ENCODE measurements around the gene MAN2A1. TPM values are rescaled to one million over a fixed set of nuclear protein-coding genes. Genes with fewer than 3 reads are reported as not detected.
A peak's percentile ranks its signal among the peaks of the same experiment; 100 is the strongest.

Gene MAN2A1
- total and polyA plus RNA-seq, 2 experiments from 2014 or later, result 20.8 to 54.6 TPM

GRCh38 chr5:109688970-109689739, 572 bp upstream of the MAN2A1 start:
- H3K27me3 ChIP-seq (replicated peaks; ENCODE audit: insufficient read depth), result no peaks in the 10 kb centered on the region
- H3K9me3 ChIP-seq (ENCODE audit: low read depth), result no peaks in the 10 kb centered on the region
- peak overlapping the region; percentile 95 for H2AFZ ChIP-seq
- H3K4me3 ChIP-seq, result peak overlapping the region; percentile 91
- H3K36me3 ChIP-seq (ENCODE audit: low read depth), result no peaks in the 10 kb centered on the region
- peak overlapping the region; percentile 84 for H3K9ac ChIP-seq
- H3F3A ChIP-seq (ENCODE audit: insufficient read depth), result peaks cover 18% of the 10 kb centered on the region; the same call in 1 of the 2 replicates
- TF ChIP-seq EZH2phosphoT487 (IDR thresholded peaks at IDR 0.05; ENCODE audit: insufficient read depth, low read depth), result no peak
- no peak for TF ChIP-seq EZH2 (IDR thresholded peaks at IDR 0.05; ENCODE audit: insufficient read depth, poor library complexity, severe bottlenecking)
- in situ Hi-C loops (cut with MboI), result no loop called here
- H3K27ac ChIP-seq, result peak overlapping the region; percentile 85
- H3K4me2 ChIP-seq (ENCODE audit: unreplicated experiment), result peak overlapping the region; percentile 97
- WGBS, 2 experiments (ENCODE audit: low coverage in 1 of 2, low lambda C conversion rate in 2 of 2, missing lambda C conversion rate in 2 of 2), result 1 to 2% methylated on average over 33 to 41 of the region's 68 CpGs
- H3K4me1 ChIP-seq (ENCODE audit: insufficient read depth), result peaks cover 24% of the 10 kb centered on the region
- H3K9me2 ChIP-seq (ENCODE audit: insufficient read depth), result no peaks in the 10 kb centered on the region
- peak; percentile 96 for DNase-seq
- H3K79me2 ChIP-seq (ENCODE audit: insufficient read depth), result peaks cover 39% of the 10 kb centered on the region
- H4K20me1 ChIP-seq (ENCODE audit: insufficient read depth), result no peaks in the 10 kb centered on the region

GRCh38 chr5:109690242-109690974, 681 bp downstream of the MAN2A1 start:
- Histone ChIP-seq H3K4me1 (ENCODE audit: insufficient read depth) (peaks cover 36% of the 10 kb centered on the region), H3K27me3 (replicated peaks; ENCODE audit: insufficient read depth) (no peaks in the 10 kb centered on the region), H3K4me3 (peak overlapping the region; percentile 91), H3K9me2 (ENCODE audit: insufficient read depth) (no peaks in the 10 kb centered on the region), H2AFZ (peak overlapping the region; percentile 95), H3K9me3 (ENCODE audit: low read depth) (no peaks in the 10 kb centered on the region), H3F3A (ENCODE audit: insufficient read depth) (peaks cover 31% of the 10 kb centered on the region), H3K4me2 (ENCODE audit: unreplicated experiment) (peak overlapping the region; percentile 97), H4K20me1 (ENCODE audit: insufficient read depth) (no peaks in the 10 kb centered on the region), H3K36me3 (ENCODE audit: low read depth) (no peaks in the 10 kb centered on the region), H3K79me2 (ENCODE audit: insufficient read depth) (peaks cover 52% of the 10 kb centered on the region), H3K27ac (peak overlapping the region; percentile 85), H3K9ac (peak overlapping the region; percentile 84)
- TF ChIP-seq EZH2phosphoT487 (IDR thresholded peaks at IDR 0.05; ENCODE audit: insufficient read depth, low read depth) (no peak), EZH2 (IDR thresholded peaks at IDR 0.05; ENCODE audit: insufficient read depth, poor library complexity, severe bottlenecking) (no peak)
- WGBS, 2 experiments (ENCODE audit: low coverage in 1 of 2, low lambda C conversion rate in 2 of 2, missing lambda C conversion rate in 2 of 2), result 1% methylated on average over 54 of the region's 71 CpGs
- in situ Hi-C loops (cut with MboI), result no loop called here
- DNase-seq, result peak; percentile 72

GRCh38 chr5:109690975-109691574, 1.3 kb downstream of the MAN2A1 start:
- peak; percentile 92 for DNase-seq
- Histone ChIP-seq H3K27ac (peak overlapping the region; percentile 85), H3K9me2 (ENCODE audit: insufficient read depth) (no peaks in the 10 kb centered on the region), H3K36me3 (ENCODE audit: low read depth) (no peaks in the 10 kb centered on the region), H3K4me1 (ENCODE audit: insufficient read depth) (peaks cover 36% of the 10 kb centered on the region), H3F3A (ENCODE audit: insufficient read depth) (peaks cover 33% of the 10 kb centered on the region), H2AFZ (peak overlapping the region; percentile 95), H3K9me3 (ENCODE audit: low read depth) (no peaks in the 10 kb centered on the region), H3K4me2 (ENCODE audit: unreplicated experiment) (peak overlapping the region; percentile 97), H3K4me3 (peak overlapping the region; percentile 91), H3K27me3 (replicated peaks; ENCODE audit: insufficient read depth) (no peaks in the 10 kb centered on the region), H3K9ac (peak overlapping the region; percentile 84), H4K20me1 (ENCODE audit: insufficient read depth) (no peaks in the 10 kb centered on the region), H3K79me2 (ENCODE audit: insufficient read depth) (peaks cover 58% of the 10 kb centered on the region)
- in situ Hi-C loops (cut with MboI), result no loop called here
- 0 to 1% methylated on average over 26 of the region's 26 CpGs for WGBS, 2 experiments (ENCODE audit: low coverage in 1 of 2, low lambda C conversion rate in 2 of 2, missing lambda C conversion rate in 2 of 2)
- TF ChIP-seq EZH2 (IDR thresholded peaks at IDR 0.05; ENCODE audit: insufficient read depth, poor library complexity, severe bottlenecking) (no peak), EZH2phosphoT487 (IDR thresholded peaks at IDR 0.05; ENCODE audit: insufficient read depth, low read depth) (no peak)

GRCh38 chr5:109691996-109692395, 2.3 kb downstream of the MAN2A1 start:
- Histone ChIP-seq H3K79me2 (ENCODE audit: insufficient read depth) (peaks cover 68% of the 10 kb centered on the region), H3K36me3 (ENCODE audit: low read depth) (no peaks in the 10 kb centered on the region), H3K27ac (peak overlapping the region; percentile 20), H3K4me2 (ENCODE audit: unreplicated experiment) (peak overlapping the region; percentile 97), H3K4me3 (peak overlapping the region; percentile 91), H3K27me3 (replicated peaks; ENCODE audit: insufficient read depth) (no peaks in the 10 kb centered on the region), H2AFZ (peak overlapping the region; percentile 95; the same call in 1 of the 2 replicates), H3K9ac (peak overlapping the region; percentile 84), H3K9me2 (ENCODE audit: insufficient read depth) (no peaks in the 10 kb centered on the region), H3K4me1 (ENCODE audit: insufficient read depth) (peaks cover 36% of the 10 kb centered on the region), H3F3A (ENCODE audit: insufficient read depth) (peaks cover 33% of the 10 kb centered on the region), H4K20me1 (ENCODE audit: insufficient read depth) (no peaks in the 10 kb centered on the region), H3K9me3 (ENCODE audit: low read depth) (no peaks in the 10 kb centered on the region)
- no peak for TF ChIP-seq EZH2phosphoT487 (IDR thresholded peaks at IDR 0.05; ENCODE audit: insufficient read depth, low read depth)
- no peak for TF ChIP-seq EZH2 (IDR thresholded peaks at IDR 0.05; ENCODE audit: insufficient read depth, poor library complexity, severe bottlenecking)
- 28 to 45% methylated on average over 1 of the region's 1 CpG for WGBS, 2 experiments (ENCODE audit: low coverage in 1 of 2, low lambda C conversion rate in 2 of 2, missing lambda C conversion rate in 2 of 2)
- in situ Hi-C loops (cut with MboI), result no loop called here
- DNase-seq, result peak; percentile 77
